Measurements from ENCODE around the gene TIMP2. TPM values are rescaled to one million over a fixed set of nuclear protein-coding genes. Genes with fewer than 3 reads are reported as not detected.
"Not testable (repeated sequence)": the region's sequence is repeated elsewhere in the genome, so short reads cannot be mapped to it uniquely, and the experiment has no call there.

The TIMP2 gene
- total RNA-seq, 1 donor from 2014 or later, result 1.6 TPM

DNA sequence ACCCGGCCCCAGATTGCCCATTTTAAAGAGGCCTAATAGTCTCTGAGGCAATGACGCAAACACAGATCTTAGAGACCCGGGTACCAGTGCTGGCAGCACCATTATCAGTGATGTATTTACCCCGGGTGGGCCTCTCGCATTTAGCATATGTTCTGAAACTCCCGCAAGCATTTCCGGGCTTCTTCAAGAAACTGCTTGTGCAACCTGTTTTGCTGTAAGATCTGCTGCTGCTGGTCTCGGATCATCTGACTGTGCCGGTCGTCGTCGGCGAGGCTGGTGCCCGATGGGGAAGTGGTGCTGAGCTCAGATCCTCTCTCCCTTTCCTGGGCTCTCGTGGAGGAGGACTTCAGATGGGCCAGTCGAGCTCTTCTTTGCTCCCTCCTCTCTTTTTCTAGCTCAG, 34.7 kb downstream of the TIMP2 start:
- intact Hi-C loops (cut with micrococcal nuclease), result no loop called here

GRCh38 chr17:78890096-78890495, 35.1 kb downstream of the TIMP2 start:
- intact Hi-C loops (cut with micrococcal nuclease), result not testable (repeated sequence)

DNA sequence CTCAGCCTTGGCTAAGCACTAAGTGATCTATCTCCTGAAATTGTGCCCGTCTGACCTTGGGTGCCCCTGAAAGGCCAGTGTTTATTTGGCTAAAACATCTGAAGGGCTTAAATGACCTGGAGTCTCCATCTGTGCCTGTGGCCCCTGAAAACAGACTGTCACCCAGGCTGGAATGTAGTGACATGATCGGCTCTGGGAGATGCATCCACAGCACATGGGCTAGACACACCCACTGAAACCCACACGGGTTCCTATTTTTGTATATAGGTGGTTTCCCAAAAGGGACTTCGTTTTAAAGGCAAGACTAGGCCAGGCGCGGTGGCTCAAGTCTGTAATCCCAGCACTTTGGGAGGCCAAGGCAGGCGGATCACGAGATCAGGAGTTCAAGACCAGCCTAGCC, 35.7 kb downstream of the TIMP2 start:
- intact Hi-C loops (cut with micrococcal nuclease), result no loop called here

GRCh38 chr17:78888941-78889518, 36.2 kb downstream of the TIMP2 start:
- intact Hi-C loops (cut with micrococcal nuclease), result no loop called here

DNA sequence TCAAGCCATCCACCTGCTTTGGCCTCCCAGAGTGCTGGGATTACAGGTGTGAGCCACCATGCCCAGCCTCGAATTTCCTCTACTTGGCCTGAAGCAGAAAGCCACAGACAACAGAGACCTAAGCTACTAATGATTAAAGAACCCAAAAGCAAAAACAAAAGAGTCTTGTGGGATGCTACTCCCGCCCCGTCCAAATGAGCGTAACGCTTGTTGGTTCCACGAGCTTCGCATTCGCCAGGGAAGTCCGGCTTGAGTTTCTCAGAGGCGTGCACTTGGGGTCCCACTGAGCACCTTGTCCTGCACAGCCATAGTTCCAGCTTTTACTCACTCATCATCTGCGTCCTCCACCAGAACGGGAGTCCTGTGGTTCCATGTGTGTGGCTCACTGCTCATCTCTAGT, 38.2 kb downstream of the TIMP2 start:
- intact Hi-C loops (cut with micrococcal nuclease), result no loop called here

DNA sequence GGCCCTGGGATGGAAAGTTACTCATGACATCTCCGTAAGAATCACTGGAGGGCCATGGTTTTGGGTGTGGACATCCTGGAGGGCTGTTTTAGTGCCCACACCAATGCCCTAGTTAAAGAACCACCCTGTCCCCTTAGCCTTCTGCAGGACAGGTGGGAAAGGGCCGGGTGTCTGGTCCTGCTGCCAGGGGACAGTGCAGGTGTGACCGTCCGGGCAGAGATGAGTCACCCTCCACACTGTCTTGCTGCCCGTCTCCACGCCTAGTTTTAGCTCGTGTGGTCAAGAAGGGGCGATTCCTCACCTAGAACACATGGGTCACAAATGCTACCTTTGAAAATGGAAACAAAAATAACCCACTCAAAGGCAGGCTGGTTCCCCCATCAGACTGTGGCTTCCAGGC, 39.2 kb downstream of the TIMP2 start:
- intact Hi-C loops (cut with micrococcal nuclease), result no loop called here

DNA sequence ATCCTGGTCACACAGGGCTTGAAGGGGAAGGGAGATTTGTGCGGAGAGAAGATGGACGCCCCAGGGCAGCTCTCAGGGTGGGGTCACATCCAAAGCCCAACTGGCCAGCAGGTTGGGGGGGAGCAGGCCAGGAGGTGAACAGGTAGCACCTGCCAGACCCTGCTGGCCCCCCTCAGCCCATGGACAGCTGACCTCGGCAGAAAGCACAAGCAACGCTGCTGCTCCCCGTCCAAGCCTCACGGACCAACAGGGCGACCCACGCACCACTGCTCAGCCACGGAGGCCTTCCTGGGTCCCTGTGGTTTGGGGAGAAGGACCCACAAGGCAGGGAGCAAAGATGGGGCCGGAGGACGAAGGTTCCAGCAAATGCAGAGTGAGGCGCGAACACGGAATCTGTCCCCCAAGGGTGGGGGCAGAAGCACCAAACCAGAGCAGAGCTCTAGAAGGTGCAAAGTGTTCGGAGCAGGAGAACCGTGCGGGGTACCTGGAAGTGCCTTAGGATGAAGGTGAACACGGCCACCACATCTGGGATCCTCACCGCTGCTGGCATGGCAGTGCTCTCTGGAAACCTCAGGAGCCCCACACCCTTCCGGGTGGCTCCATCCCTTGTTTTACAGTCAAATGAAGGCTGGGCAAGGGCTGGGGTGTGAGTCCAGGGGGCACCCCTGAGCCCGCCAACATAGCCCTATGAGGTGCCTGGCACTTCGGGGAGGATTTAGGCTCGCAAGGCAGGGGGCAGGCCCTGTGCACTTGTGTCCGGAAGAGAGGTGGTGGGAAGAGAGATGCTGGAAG, 40.1 kb downstream of the TIMP2 start:
- intact Hi-C loops (cut with micrococcal nuclease), result no loop called here

GRCh38 chr17:78884148-78884825, 40.9 kb downstream of the TIMP2 start:
- intact Hi-C loops (cut with micrococcal nuclease), result no loop called here

- intact Hi-C loops (cut with micrococcal nuclease), result no loop called here
Observed at GRCh38 chr17:78883533-78884131, 41.6 kb downstream of the TIMP2 start.

- intact Hi-C loops (cut with micrococcal nuclease), result no loop called here
Observed at GRCh38 chr17:78883089-78883532, 42.1 kb downstream of the TIMP2 start.

DNA sequence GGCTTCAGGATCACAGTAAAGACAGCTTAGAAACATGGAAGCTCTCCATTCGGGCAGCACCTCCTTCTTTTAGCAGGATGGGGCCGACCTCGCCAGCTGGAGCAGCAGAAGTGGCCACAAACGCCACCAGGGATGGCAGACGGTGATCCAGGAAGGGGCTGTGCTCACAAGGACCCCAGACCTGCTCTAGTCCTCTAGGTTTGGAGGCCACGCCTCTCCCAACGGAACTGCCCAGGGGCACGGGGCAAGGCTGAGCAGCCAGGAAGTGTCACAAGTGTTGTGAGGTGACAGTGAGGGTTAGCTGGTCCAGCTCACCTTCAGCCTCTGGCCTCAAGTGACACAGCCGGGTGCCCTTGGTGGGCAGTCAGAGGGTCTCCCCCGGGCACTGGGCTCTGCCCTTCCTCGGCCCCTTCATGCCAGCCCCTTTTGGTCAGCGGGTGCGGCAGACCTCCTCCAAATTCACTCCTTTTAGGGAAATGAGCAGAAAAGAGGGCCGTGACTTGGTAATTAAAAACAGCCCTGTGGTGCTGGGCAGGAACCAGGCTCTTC, 42.6 kb downstream of the TIMP2 start:
- intact Hi-C loops (cut with micrococcal nuclease), result no loop called here

- intact Hi-C loops (cut with micrococcal nuclease), result no loop called here
Observed at GRCh38 chr17:78879635-78880186, 45.5 kb downstream of the TIMP2 start.

GRCh38 chr17:78878871-78879527, 46.2 kb downstream of the TIMP2 start:
- intact Hi-C loops (cut with micrococcal nuclease), result no loop called here

DNA sequence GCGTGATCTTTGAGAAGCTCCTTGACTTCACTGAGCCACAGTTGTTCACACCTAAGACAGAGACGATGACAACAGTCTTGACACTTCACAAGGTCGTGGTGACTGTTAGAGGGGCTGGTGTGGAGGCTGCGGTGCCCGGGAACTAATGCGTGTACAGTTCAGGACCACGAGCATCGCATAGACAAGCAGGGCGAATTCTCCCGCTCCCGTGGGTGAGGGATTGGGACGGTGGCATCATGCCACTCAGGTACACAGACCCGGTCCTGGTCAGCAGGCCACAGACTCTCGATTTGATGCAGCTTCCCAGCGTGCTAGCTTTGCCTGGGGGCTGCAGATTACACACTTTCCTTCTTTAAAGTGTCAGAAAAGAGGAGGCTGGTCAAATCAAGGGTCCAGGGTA, 46.9 kb downstream of the TIMP2 start:
- intact Hi-C loops (cut with micrococcal nuclease), result no loop called here

- intact Hi-C loops (cut with micrococcal nuclease), result not testable (repeated sequence)
Observed at GRCh38 chr17:78876954-78877517, 48.2 kb downstream of the TIMP2 start.

DNA sequence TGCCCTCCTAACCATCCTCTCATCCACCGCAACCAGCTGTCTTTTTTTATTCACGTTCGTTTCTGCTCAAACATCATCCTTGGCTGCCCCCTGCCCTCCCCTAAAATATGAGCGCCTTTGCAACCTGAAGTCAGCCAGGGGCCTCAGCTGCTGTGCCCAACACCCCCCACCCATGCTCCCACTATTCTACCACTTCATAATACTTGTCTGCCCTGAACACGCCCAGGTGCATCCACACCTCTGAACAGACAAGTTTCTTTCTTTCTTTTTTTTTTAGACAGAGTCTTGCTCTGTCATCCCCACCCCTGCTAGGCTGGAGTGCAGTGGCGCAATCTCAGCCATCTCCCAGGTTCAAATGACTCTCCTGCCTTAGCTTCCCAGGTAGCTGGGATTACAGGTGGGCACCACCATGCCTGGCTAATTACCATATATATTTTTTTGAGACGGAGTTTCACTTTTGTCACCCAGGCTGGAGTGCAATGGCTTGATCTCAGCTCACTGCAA, 49.0 kb downstream of the TIMP2 start:
- intact Hi-C loops (cut with micrococcal nuclease), result no loop called here

GRCh38 chr17:78875363-78876093, 49.7 kb downstream of the TIMP2 start:
- intact Hi-C loops (cut with micrococcal nuclease), result no loop called here

- intact Hi-C loops (cut with micrococcal nuclease), result no loop called here
Observed at GRCh38 chr17:78873519-78874340, 51.5 kb downstream of the TIMP2 start.

GRCh38 chr17:78872486-78872885, 52.7 kb downstream of the TIMP2 start:
- intact Hi-C loops (cut with micrococcal nuclease), result no loop called here

Measured in T-helper 2 cell treated with Interferon-gamma antibody and Interleukin-4, amounts not matched to agents 100 ng/mL and 5 ng/mL, for 36 hours (primary cell).